WTC11 (cell line): Measurements from ENCODE around the gene NPC2. TPM values are rescaled to one million over a fixed set of nuclear protein-coding genes. Genes with fewer than 3 reads are reported as not detected.

Experiments
- ATAC-seq: fragments of 200-7000 bp; cut with Tn5 transposase; 2 replicates; pipeline ENCODE4 v1.10.0; 2021; ENCODE audit warnings: mild to moderate bottlenecking, moderate library complexity
- CTCF ChIA-PET: fragments of 300-600 bp; sonication (Branson Sonifier 250); formaldehyde crosslinking; loops from one replicate; lab custom pipeline; 2021; ENCODE audit warnings: antibody characterized with exemption; lab: Charles Lee
- POLR2A ChIA-PET: fragments of 350-600 bp; sonication (Branson Sonifier 250); formaldehyde crosslinking; loops from one replicate; lab custom pipeline; 2021; ENCODE audit warnings: antibody characterized with exemption; lab: Charles Lee
- DNase-seq: peaks from one replicate; pipeline ENCODE4 v3.0.0; 2021; ENCODE audit warnings: low spot score
- H3K27ac Mint-ChIP-seq: 2 replicates; pipeline ENCODE4 v1.8.0; 2021; ENCODE audit warnings: mixed read lengths
- H3K27me3 Mint-ChIP-seq: 2 replicates; pipeline ENCODE4 v1.8.0; 2021; ENCODE audit warnings: low read depth, mild to moderate bottlenecking, moderate library complexity, mixed read lengths
- H3K36me3 Mint-ChIP-seq: 2 replicates; pipeline ENCODE4 v1.8.0; 2021; ENCODE audit warnings: mixed read lengths
- H3K4me1 Mint-ChIP-seq: 2 replicates; pipeline ENCODE4 v1.8.0; 2022; ENCODE audit warnings: mixed read lengths
- H3K4me3 Mint-ChIP-seq: 2 replicates; pipeline ENCODE4 v1.8.0; 2021; ENCODE audit warnings: mild to moderate bottlenecking, moderate library complexity, mixed read lengths
- H3K9me3 Mint-ChIP-seq: 2 replicates; pipeline ENCODE4 v1.8.0; 2021; ENCODE audit warnings: mixed read lengths
- AFF4 ChIP-seq: sonication (generic); formaldehyde crosslinking; IDR thresholded peaks from 2 replicates; pipeline ENCODE4 v1.8.1; 2023; ENCODE audit warnings: mild to moderate bottlenecking, missing genetic modification reagents, borderline replicate concordance
- ARID4B ChIP-seq: sonication (generic); formaldehyde crosslinking; IDR thresholded peaks from 2 replicates; pipeline ENCODE4 v1.8.0; 2023; ENCODE audit warnings: missing genetic modification reagents, mild to moderate bottlenecking, borderline replicate concordance
- ATF3 ChIP-seq: sonication (generic); formaldehyde crosslinking; conservative IDR thresholded peaks from 2 replicates; pipeline ENCODE4 v1.8.1; 2022; ENCODE audit warnings: mild to moderate bottlenecking, missing genetic modification reagents
- E2F1 ChIP-seq: sonication (generic); formaldehyde crosslinking; IDR thresholded peaks from 2 replicates; pipeline ENCODE4 v1.8.0; 2022; ENCODE audit warnings: mild to moderate bottlenecking, missing genetic modification reagents
- ELF4 ChIP-seq: sonication (generic); formaldehyde crosslinking; IDR thresholded peaks from 2 replicates; pipeline ENCODE4 v1.8.1; 2022; ENCODE audit warnings: low read depth, mild to moderate bottlenecking, moderate library complexity, missing genetic modification reagents
- ERG ChIP-seq: fragments of 250-450 bp; sonication (Bioruptor Pico); IDR thresholded peaks from 2 replicates; pipeline ENCODE4 v1.8.0; 2021; ENCODE audit warnings: mild to moderate bottlenecking
- FOXP4 ChIP-seq: sonication (generic); formaldehyde crosslinking; IDR thresholded peaks from 2 replicates; pipeline ENCODE4 v1.8.0; 2022; ENCODE audit warnings: mild to moderate bottlenecking, missing genetic modification reagents
- HMGA2 ChIP-seq: fragments of 250-450 bp; sonication (Bioruptor Pico); IDR thresholded peaks from 2 replicates; pipeline ENCODE4 v1.4.0; 2021; ENCODE audit warnings: mild to moderate bottlenecking, moderate library complexity
- JAZF1 ChIP-seq: fragments of 250-450 bp; sonication (Bioruptor Pico); IDR thresholded peaks from 2 replicates; pipeline ENCODE4 v1.9.0; 2021; ENCODE audit warnings: moderate library complexity, mild to moderate bottlenecking, inconsistent platforms
- MAX ChIP-seq: sonication (generic); formaldehyde crosslinking; IDR thresholded peaks from 2 replicates; pipeline ENCODE4 v1.8.0; 2022; ENCODE audit warnings: mild to moderate bottlenecking, missing genetic modification reagents
- MXD4 ChIP-seq: fragments of 250-450 bp; sonication (Bioruptor Pico); IDR thresholded peaks from 2 replicates; pipeline ENCODE4 v1.8.0; 2021; ENCODE audit warnings: mild to moderate bottlenecking, moderate library complexity, borderline replicate concordance
- MYBL2 ChIP-seq: sonication (generic); formaldehyde crosslinking; IDR thresholded peaks from 2 replicates; pipeline ENCODE4 v1.8.1; 2023; ENCODE audit warnings: mild to moderate bottlenecking, moderate library complexity, missing genetic modification reagents
- PRDM15 ChIP-seq: sonication (generic); formaldehyde crosslinking; IDR thresholded peaks from 2 replicates; pipeline ENCODE4 v1.8.0; 2022; ENCODE audit warnings: missing genetic modification reagents
- SMAD4 ChIP-seq: sonication (generic); formaldehyde crosslinking; IDR thresholded peaks from 2 replicates; pipeline ENCODE4 v1.8.0; 2022; ENCODE audit warnings: mild to moderate bottlenecking, missing genetic modification reagents
- ZMAT4 ChIP-seq: fragments of 250-450 bp; sonication (Bioruptor Pico); IDR thresholded peaks from 2 replicates; pipeline ENCODE4 v1.9.0; 2021; ENCODE audit warnings: mild to moderate bottlenecking
- ZNF425 ChIP-seq: fragments of 250-450 bp; sonication (Bioruptor Pico); conservative IDR thresholded peaks from 2 replicates; pipeline ENCODE4 v1.9.0; 2021; ENCODE audit warnings: mild to moderate bottlenecking
- total RNA-seq: library from RNA; stranded (reverse); gene quantifications from 3 replicates; pipeline ENCODE4 v1.2.3, GENCODE V29; 2021

The NPC2 gene
- total RNA-seq, 1 experiment from 2014 or later: 139 TPM

- TF ChIP-seq ZMAT4 (CRISPR knock-in tag) (no peak), FOXP4 (CRISPR knock-in tag) (no peak), HMGA2 (CRISPR knock-in tag) (no peak), AFF4 (no peak), ZNF425 (no peak), ERG (no peak), ATF3 (CRISPR knock-in tag) (no peak), E2F1 (no peak), MYBL2 (CRISPR knock-in tag) (no peak)
Measured at GRCh38 chr14:74518221-74518620, 25.1 kb upstream of the NPC2 start (continued).

GRCh38 chr14:74517731-74518130, 24.6 kb upstream of the NPC2 start:
- DNase-seq (no peak), ATAC-seq (no peak)
- H3K27me3 Mint-ChIP-seq: no peaks in the 10 kb centered on the region; the same call in 1 of the 2 replicates
- ChIA-PET POLR2A (no interaction called here), CTCF (interaction anchor here (0.9 kb wide), 1 partner anchor 9 kb away, joined by 4 read pairs; no protein-coding TSS in a partner anchor)
- no peak overlapping the region for H3K4me3 Mint-ChIP-seq
- H3K27ac Mint-ChIP-seq: no peak overlapping the region
- H3K36me3 Mint-ChIP-seq: no peaks in the 10 kb centered on the region
- H3K9me3 Mint-ChIP-seq: peaks cover 2% of the 10 kb centered on the region; the same call in 1 of the 2 replicates
- peaks cover 20% of the 10 kb centered on the region for H3K4me1 Mint-ChIP-seq
- TF ChIP-seq PRDM15 (CRISPR knock-in tag) (no peak), ARID4B (no peak), MAX (CRISPR knock-in tag) (no peak), ELF4 (no peak), JAZF1 (CRISPR knock-in tag) (no peak), SMAD4 (no peak), MXD4 (no peak)
